Upper lobe of left lung (tissue), 4 donors: ENCODE measurements around the gene RORB.

Source experiments
- EP300 ChIP-seq, 4 donors: sonication (generic); formaldehyde crosslinking; IDR thresholded peaks; one replicate each; pipeline ENCODE4 v1.5.1; 2017; ENCODE audit warnings: antibody characterized with exemption in 4 of 4, control low read depth in 2 of 4
- POLR2A ChIP-seq, 4 donors: fragments of 450-650 bp; IDR thresholded peaks; one replicate each; pipeline ENCODE4 v1.5.1; 2016 to 2017; ENCODE audit warnings: antibody characterized with exemption in 4 of 4, mild to moderate bottlenecking in 2 of 4
- POLR2AphosphoS5 ChIP-seq, 2 donors: sonication (generic); formaldehyde crosslinking; IDR thresholded peaks; one replicate each; pipeline ENCODE4 v1.5.1; 2017; ENCODE audit warnings: antibody characterized with exemption in 2 of 2
- TF ChIP-seq, protein P1 (sequence below), 6 experiments: fragments of 450-650 bp in 4 of 6; fragments of 200-600 bp in 2 of 6; sonication (generic) in 2 of 6; IDR thresholded peaks; one replicate each; pipeline ENCODE4 v1.5.1; 2016 to 2019; ENCODE audit warnings: antibody characterized with exemption in 6 of 6

DNA sequence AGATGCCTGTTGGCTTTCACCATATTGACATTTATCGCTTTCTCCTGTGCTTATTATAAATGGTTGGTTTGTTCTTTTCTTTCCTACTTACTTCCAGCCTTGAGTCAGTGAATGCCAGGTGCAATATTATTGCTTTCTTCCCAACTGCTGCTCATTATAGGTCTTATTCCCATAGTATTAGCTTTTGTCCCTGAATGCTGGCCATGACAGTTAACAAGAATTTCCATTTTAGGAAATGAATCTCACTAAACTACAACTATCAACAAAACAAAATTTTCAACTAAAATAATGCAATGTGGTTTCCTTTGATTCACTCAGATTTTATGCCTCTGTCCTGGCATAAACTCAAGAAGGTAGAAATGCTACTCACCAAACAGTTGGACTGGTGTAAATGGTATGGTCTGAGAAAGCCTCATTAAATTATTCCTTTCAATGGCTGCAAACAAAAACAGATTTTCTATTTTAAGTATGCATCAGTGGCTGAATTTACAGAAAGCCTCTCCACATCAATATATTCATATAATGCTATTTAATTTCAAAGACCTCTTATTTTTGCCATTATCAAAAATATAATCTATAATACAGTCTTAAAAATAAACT, 245.2 kb downstream of the RORB start:
- no peak for TF ChIP-seq EP300 (IDR thresholded peaks at IDR 0.05)
- TF ChIP-seq, protein P1, sequence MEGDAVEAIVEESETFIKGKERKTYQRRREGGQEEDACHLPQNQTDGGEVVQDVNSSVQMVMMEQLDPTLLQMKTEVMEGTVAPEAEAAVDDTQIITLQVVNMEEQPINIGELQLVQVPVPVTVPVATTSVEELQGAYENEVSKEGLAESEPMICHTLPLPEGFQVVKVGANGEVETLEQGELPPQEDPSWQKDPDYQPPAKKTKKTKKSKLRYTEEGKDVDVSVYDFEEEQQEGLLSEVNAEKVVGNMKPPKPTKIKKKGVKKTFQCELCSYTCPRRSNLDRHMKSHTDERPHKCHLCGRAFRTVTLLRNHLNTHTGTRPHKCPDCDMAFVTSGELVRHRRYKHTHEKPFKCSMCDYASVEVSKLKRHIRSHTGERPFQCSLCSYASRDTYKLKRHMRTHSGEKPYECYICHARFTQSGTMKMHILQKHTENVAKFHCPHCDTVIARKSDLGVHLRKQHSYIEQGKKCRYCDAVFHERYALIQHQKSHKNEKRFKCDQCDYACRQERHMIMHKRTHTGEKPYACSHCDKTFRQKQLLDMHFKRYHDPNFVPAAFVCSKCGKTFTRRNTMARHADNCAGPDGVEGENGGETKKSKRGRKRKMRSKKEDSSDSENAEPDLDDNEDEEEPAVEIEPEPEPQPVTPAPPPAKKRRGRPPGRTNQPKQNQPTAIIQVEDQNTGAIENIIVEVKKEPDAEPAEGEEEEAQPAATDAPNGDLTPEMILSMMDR (IDR thresholded peaks at IDR 0.05) = no peak
- no peak for TF ChIP-seq POLR2A (IDR thresholded peaks at IDR 0.05)
- no peak for TF ChIP-seq POLR2AphosphoS5 (IDR thresholded peaks at IDR 0.05)
